Measurements from ENCODE around the gene RTL10.

RTL10 gene

GRCh38 chr22:19811811-19812771, 42.6 kb downstream of the RTL10 start:
- FAIRE-seq (peak; percentile 59), DNase-seq (ENCODE audit: low spot score) (no peak)

GRCh38 chr22:19811211-19811621, 43.5 kb downstream of the RTL10 start:
- peak; percentile 30 for FAIRE-seq

GRCh38 chr22:19810381-19811201, 44.1 kb downstream of the RTL10 start:
- FAIRE-seq (peak; percentile 27), DNase-seq (ENCODE audit: low spot score) (peak; percentile 72)

More at GRCh38 chr22:19811211-19811621, 43.5 kb downstream of the RTL10 start:
- DNase-seq (ENCODE audit: low spot score), result no peak

GRCh38 chr22:19809741-19810140, 44.9 kb downstream of the RTL10 start:
- no peak for FAIRE-seq

GRCh38 chr22:19808873-19809478, 45.7 kb downstream of the RTL10 start:
- FAIRE-seq (no peak), DNase-seq (ENCODE audit: low spot score) (no peak)

More at GRCh38 chr22:19809741-19810140, 44.9 kb downstream of the RTL10 start:
- DNase-seq (ENCODE audit: low spot score), result no peak

- DNase-seq (ENCODE audit: low spot score), result no peak
- peak; percentile 63 for FAIRE-seq
Observed at GRCh38 chr22:19807914-19808872, 46.5 kb downstream of the RTL10 start.

- FAIRE-seq (peak; percentile 92), DNase-seq (ENCODE audit: low spot score) (no peak)
Observed at GRCh38 chr22:19807161-19807913, 47.3 kb downstream of the RTL10 start.

GRCh38 chr22:19806213-19807160, 48.2 kb downstream of the RTL10 start:
- DNase-seq (ENCODE audit: low spot score), result peak; percentile 92

GRCh38 chr22:19805821-19806212, 48.9 kb downstream of the RTL10 start:
- DNase-seq (ENCODE audit: low spot score) (peak; percentile 46), FAIRE-seq (peak; percentile 96)

More at GRCh38 chr22:19806213-19807160, 48.2 kb downstream of the RTL10 start:
- FAIRE-seq, result peak; percentile 98

All from urothelium cell line (cell line).